BE2C (cell line): ENCODE measurements around the gene CCDC6.

ENCODE experiments used
- DNase-seq: peaks from one replicate; pipeline ENCODE4 v3.0.0-alpha.2; 2020
- H3K27me3 ChIP-seq: fragments of 250-450 bp; sonication (Bioruptor Pico); 2 replicates; pipeline ENCODE4 v1.5.1; 2020; ENCODE audit warnings: mild to moderate bottlenecking
- H3K36me3 ChIP-seq: fragments of 250-450 bp; sonication (Bioruptor Pico); 2 replicates; pipeline ENCODE4 v1.5.1; 2020; ENCODE audit warnings: mild to moderate bottlenecking
- H3K4me1 ChIP-seq: fragments of 250-450 bp; sonication (Bioruptor Pico); 2 replicates; pipeline ENCODE4 v1.5.1; 2020
- H3K4me3 ChIP-seq: 2 replicates; pipeline ENCODE4 v1.5.1; 2011; ENCODE audit warnings: low read depth, low read length
- H3K9me3 ChIP-seq: fragments of 250-450 bp; sonication (Bioruptor Pico); 2 replicates; pipeline ENCODE4 v1.5.1; 2020
- TF ChIP-seq, protein P1 (sequence below): IDR thresholded peaks from 2 replicates; pipeline ENCODE4 v1.5.1; 2012; ENCODE audit warnings: mild to moderate bottlenecking, low read depth, low read length

Gene CCDC6

GRCh38 chr10:59829601-59830000 is 76.8 kb downstream of the CCDC6 start:
- no peak for DNase-seq
- H3K4me1 ChIP-seq, result no peaks in the 10 kb centered on the region
- H3K4me3 ChIP-seq, result no peak overlapping the region
- H3K9me3 ChIP-seq, result no peaks in the 10 kb centered on the region
- peaks cover 11% of the 10 kb centered on the region; the same call in 1 of the 2 replicates for H3K36me3 ChIP-seq
- TF ChIP-seq, protein P1, sequence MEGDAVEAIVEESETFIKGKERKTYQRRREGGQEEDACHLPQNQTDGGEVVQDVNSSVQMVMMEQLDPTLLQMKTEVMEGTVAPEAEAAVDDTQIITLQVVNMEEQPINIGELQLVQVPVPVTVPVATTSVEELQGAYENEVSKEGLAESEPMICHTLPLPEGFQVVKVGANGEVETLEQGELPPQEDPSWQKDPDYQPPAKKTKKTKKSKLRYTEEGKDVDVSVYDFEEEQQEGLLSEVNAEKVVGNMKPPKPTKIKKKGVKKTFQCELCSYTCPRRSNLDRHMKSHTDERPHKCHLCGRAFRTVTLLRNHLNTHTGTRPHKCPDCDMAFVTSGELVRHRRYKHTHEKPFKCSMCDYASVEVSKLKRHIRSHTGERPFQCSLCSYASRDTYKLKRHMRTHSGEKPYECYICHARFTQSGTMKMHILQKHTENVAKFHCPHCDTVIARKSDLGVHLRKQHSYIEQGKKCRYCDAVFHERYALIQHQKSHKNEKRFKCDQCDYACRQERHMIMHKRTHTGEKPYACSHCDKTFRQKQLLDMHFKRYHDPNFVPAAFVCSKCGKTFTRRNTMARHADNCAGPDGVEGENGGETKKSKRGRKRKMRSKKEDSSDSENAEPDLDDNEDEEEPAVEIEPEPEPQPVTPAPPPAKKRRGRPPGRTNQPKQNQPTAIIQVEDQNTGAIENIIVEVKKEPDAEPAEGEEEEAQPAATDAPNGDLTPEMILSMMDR, result no peak
- no peaks in the 10 kb centered on the region for H3K27me3 ChIP-seq

GRCh38 chr10:59829024-59829423 is 77.3 kb downstream of the CCDC6 start:
- H3K27me3 ChIP-seq, result no peaks in the 10 kb centered on the region
- no peak overlapping the region for H3K4me3 ChIP-seq
- no peaks in the 10 kb centered on the region for H3K9me3 ChIP-seq
- no peak for DNase-seq
- H3K4me1 ChIP-seq, result no peaks in the 10 kb centered on the region
- peaks cover 11% of the 10 kb centered on the region; the same call in 1 of the 2 replicates for H3K36me3 ChIP-seq
- TF ChIP-seq, protein P1, result no peak

GRCh38 chr10:59825932-59826331 is 80.4 kb downstream of the CCDC6 start:
- no peak for DNase-seq
- no peaks in the 10 kb centered on the region for H3K4me1 ChIP-seq
- H3K9me3 ChIP-seq, result no peaks in the 10 kb centered on the region
- TF ChIP-seq, protein P1, result no peak
- no peaks in the 10 kb centered on the region for H3K27me3 ChIP-seq
- no peak overlapping the region for H3K4me3 ChIP-seq
- peaks cover 8% of the 10 kb centered on the region; the same call in 1 of the 2 replicates for H3K36me3 ChIP-seq

DNA sequence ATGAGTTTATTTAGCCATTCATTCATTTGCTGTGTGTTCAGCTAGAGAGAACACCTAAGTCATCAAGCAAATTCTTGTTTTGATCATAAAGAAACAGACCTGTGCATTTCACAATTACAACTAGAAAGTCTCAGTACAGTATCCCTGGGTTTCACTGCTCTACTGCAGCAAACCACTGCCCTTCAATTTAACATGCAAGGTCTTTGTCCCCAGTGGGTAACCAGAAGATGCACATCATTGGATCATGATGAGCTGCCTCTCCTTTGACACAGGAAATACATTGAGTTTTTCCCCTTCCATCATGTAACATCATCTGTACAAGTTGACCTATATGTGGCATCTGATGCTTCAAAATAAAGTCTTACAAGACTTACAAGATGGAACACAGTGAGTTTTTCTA is 82.6 kb downstream of the CCDC6 start:
- Histone ChIP-seq H3K36me3 (peaks cover 6% of the 10 kb centered on the region; the same call in 1 of the 2 replicates), H3K27me3 (no peaks in the 10 kb centered on the region), H3K4me1 (no peaks in the 10 kb centered on the region), H3K4me3 (no peak overlapping the region), H3K9me3 (no peaks in the 10 kb centered on the region)
- DNase-seq, result no peak
- TF ChIP-seq, protein P1, result no peak

GRCh38 chr10:59823111-59823510 is 83.2 kb downstream of the CCDC6 start:
- DNase-seq, result no peak
- Histone ChIP-seq H3K27me3 (no peaks in the 10 kb centered on the region), H3K9me3 (no peaks in the 10 kb centered on the region), H3K4me1 (no peaks in the 10 kb centered on the region), H3K4me3 (no peak overlapping the region), H3K36me3 (peaks cover 6% of the 10 kb centered on the region; the same call in 1 of the 2 replicates)
- TF ChIP-seq, protein P1, result no peak

DNA sequence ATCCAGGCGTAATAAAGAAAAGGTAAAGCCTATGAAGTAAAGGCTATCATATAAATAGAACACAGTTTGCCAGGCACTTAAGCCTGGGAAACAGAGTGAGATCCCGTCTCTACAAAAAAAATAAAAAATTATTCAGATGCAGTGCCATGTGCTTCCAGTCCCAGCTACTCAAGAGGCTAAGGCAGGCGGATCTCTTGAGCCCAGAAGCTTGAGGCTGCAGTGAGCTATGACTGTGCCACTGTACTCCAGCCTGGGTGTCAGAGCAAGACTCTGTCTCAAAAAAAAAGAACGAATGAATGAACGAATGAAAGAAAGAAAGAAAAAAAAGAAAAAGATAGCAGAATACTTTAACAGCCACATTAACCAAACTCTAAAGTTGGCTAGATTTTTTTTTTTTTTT is 85.9 kb downstream of the CCDC6 start:
- no peak for DNase-seq
- H3K4me3 ChIP-seq, result no peak overlapping the region
- no peaks in the 10 kb centered on the region for H3K4me1 ChIP-seq
- H3K36me3 ChIP-seq, result peaks cover 6% of the 10 kb centered on the region; the same call in 1 of the 2 replicates
- no peaks in the 10 kb centered on the region for H3K27me3 ChIP-seq
- no peaks in the 10 kb centered on the region for H3K9me3 ChIP-seq
- TF ChIP-seq, protein P1, result no peak
